Measurements from ENCODE around the gene USP25. TPM values are rescaled to one million over a fixed set of nuclear protein-coding genes. Genes with fewer than 3 reads are reported as not detected.

USP25 gene
- total RNA-seq, 1 donor = 33.7 TPM

- TF ChIP-seq CTCF (IDR thresholded peaks at IDR 0.05; ENCODE audit: insufficient read depth, low read depth, low read length) = no peak
- H3K4me3 ChIP-seq (ENCODE audit: low read depth, low read length) = no peak overlapping the region
- DNase-seq (ENCODE audit: low read depth) = peak; percentile 38
Measured at GRCh38 chr21:15754640-15755039, 24.9 kb downstream of the USP25 start.

DNA sequence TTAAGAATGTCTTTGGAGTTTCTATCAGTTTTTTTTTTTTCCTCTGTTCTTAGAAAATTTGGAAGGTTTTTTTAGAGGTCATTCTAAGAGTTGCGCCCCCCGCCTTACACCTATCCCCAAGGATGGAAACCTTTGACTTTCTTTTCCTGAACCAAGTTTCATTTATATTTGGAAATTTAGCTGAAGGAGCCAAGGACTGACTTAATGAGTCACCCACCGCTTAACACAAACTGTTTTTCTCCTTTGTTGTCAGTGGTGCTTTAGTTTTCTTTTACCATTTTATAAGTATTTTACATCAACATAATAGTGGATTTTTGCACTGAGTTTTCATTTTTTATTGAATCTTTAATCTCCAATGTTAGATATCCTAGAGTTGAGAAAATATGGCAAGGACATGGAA lies 25.3 kb downstream of the USP25 start:
- no peak for DNase-seq (ENCODE audit: low read depth)
- TF ChIP-seq CTCF (IDR thresholded peaks at IDR 0.05; ENCODE audit: insufficient read depth, low read depth, low read length) = no peak
- H3K4me3 ChIP-seq (ENCODE audit: low read depth, low read length) = no peak overlapping the region

- TF ChIP-seq CTCF (IDR thresholded peaks at IDR 0.05; ENCODE audit: insufficient read depth, low read depth, low read length) = no peak
- H3K4me3 ChIP-seq (ENCODE audit: low read depth, low read length) = no peak overlapping the region
- no peak for DNase-seq (ENCODE audit: low read depth)
Measured at GRCh38 chr21:15759469-15759868, 29.7 kb downstream of the USP25 start.

DNA sequence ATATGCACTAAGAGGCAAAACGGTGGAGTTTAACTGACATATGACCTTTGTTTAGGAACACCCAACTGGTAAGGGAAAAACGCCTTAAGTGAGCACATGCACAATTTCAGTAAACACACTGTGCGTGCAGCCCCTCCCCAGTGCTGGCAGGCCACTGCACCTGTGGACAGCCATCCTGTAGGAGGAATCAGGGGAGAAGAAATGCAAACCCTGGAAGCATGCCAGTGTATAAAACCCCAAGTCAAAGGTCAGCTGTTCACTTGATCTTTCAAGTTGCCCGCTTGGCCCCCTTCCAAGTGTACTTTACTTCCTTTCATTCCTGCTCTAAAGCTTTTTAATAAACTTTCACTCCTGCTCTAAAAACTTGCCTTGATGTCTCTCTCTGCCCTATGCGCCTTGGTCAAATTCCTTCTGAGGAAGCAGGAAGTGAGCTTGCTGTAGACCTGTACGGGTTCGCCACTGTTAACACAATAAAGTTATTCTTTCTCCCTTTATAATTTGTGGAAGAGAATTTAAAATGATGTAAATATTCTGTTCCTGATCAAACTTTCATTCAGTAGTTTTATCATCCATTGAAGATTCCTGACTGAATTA lies 31.8 kb downstream of the USP25 start:
- TF ChIP-seq CTCF (IDR thresholded peaks at IDR 0.05; ENCODE audit: insufficient read depth, low read depth, low read length) = no peak
- no peak for DNase-seq (ENCODE audit: low read depth)
- H3K4me3 ChIP-seq (ENCODE audit: low read depth, low read length) = no peak overlapping the region

GRCh38 chr21:15763359-15763758 lies 33.6 kb downstream of the USP25 start:
- H3K4me3 ChIP-seq (ENCODE audit: low read depth, low read length) = no peak overlapping the region
- no peak for DNase-seq (ENCODE audit: low read depth)
- no peak for TF ChIP-seq CTCF (IDR thresholded peaks at IDR 0.05; ENCODE audit: insufficient read depth, low read depth, low read length)

GRCh38 chr21:15764878-15765277 lies 35.1 kb downstream of the USP25 start:
- H3K4me3 ChIP-seq (ENCODE audit: low read depth, low read length) = no peak overlapping the region
- no peak for TF ChIP-seq CTCF (IDR thresholded peaks at IDR 0.05; ENCODE audit: insufficient read depth, low read depth, low read length)
- DNase-seq (ENCODE audit: low read depth) = no peak

DNA sequence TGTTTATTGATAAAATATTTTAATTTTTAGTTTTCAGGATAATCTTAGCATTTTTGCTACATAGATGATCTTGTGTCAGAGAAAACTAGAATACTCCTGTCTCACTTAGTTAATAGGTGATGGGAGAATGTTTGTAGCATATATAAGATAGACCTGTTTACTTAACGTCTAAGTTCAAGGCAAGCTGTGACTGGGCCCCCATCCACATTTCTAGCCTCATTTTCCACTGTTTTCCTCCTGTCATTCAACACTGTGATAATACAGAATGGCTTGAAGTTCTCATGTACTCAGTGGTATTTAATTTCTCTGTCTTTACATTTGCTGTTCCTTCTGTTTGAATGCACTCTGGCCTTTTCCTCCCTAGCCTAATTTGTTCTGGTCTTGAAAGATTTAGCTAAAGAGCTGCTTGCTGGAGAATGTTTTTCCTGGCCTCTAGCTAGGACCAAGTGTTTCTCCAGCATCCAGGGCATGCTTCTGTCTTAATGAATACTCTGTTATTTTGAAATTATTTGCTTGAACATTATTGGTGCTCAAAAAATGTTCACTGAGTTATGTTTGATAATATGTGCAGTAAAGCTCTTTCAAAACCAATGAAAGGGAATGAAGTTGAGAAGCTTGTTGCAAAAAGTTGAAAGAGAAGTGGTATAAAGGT lies 37.3 kb downstream of the USP25 start:
- TF ChIP-seq CTCF (IDR thresholded peaks at IDR 0.05; ENCODE audit: insufficient read depth, low read depth, low read length) = no peak
- DNase-seq (ENCODE audit: low read depth) = no peak

More for the DNA sequence above, 37.3 kb downstream of the USP25 start:
- no peak overlapping the region for H3K4me3 ChIP-seq (ENCODE audit: low read depth, low read length)

Measured in fibroblast of villous mesenchyme (primary cell).